ENCODE results near the gene SYCE3.

The SYCE3 gene

DNA sequence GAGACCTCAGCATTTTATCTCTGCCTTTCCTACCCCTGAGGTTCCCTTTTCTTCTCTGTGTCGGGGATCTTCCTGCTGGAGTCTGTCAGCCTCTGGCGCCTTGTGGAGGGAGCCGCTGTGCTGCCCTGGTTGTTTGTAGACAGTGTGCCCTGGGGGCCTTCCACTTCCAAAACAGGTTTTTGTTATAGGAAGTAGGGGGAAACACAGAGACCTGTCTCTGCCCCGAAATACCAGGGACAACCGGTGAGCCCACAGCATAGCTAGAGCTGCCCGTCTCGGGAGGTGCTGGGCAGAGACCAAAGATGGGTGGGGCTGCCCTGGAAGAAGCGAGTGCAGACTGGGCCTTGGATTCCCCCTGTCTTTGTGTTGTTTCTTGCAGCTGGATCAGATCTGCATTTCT is 46.7 kb downstream of the SYCE3 start:
- no peak for DNase-seq

DNA sequence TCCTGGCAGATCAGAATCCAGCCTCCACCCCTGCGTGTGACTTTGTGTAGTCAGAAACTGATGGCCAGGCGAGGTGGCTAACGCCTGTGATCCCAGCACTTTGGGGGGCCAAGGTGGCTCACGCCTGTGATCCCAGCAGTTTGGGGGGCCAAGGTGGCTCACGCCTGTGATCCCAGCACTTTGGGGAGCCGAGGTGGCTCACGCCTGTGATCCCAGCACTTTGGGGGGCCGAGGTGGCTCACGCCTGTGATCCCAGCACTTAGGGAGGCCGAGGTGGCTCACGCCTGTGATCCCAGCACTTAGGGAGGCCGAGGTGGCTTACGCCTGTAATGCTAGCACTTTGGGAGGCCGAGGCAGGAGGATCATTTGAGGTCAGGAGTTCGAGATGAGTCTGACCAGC is 49.5 kb downstream of the SYCE3 start:
- no peak for DNase-seq

DNA sequence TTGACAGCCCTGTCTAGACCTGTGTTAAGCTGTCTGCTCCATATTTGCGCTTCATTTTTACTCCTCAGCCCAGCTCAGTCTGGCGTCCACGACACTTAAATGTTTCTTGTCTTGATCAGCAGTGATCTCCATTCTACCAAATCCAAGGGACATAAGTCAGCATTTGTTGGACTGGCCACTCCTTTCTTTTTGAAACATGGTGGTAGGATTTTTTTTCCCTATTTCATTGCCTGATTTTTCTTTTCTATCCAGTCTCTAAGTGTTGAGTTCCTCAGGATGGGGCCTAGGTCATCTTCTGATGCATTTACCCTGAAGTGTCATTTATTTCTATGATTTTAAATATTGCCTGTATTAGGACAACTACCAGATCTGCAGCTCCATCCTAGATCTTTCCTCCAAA is 53.8 kb downstream of the SYCE3 start:
- DNase-seq, result no peak

DNA sequence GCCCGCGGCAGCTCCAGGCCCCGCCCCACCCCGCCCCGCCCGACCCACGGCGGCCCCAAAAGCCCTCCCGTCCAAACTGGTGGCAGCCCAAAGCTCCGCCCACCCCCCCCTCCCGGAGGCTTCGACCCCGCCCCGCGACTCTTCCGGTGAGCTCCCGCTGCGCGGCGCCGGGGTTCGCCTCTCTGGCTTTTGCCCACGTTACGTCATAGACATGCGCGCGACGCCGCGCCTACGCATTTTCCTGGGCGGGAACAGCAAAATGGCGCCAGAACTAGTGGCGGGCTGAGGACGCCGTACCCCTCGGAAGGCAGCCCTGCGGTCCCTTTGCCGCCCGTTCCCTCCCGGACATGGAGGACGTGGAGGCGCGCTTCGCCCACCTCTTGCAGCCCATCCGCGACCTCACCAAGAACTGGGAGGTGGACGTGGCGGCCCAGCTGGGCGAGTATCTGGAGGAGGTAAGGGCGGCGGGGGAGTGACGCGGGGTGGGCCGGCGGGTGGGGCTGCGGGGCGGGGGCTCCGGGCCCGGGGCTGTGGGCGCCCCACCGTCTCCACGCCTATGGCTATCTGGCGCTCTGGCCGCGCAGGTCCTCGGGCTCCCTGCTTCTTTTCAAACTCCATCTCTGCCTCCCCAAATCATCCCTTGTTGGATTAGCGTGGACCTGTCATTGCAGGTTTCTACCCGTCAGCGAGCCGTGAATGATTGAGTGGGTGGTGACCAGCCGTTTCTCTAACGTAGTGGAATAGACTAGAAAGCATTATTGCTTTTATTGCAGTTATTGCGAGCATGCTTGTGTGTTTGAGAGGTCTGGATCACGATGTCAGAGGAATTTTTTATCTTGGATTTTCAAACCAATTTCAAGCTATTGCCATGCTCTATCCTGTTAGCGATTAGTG is 54.5 kb downstream of the SYCE3 start, which contains the start of gene NCAPH2:
TSS of gene NCAPH2 (plus strand) at position 234 of the 894 bp plus-strand sequence. CDS start at position 348, 114 bp downstream.
- peak; percentile 91 to 98 for DNase-seq

DNA sequence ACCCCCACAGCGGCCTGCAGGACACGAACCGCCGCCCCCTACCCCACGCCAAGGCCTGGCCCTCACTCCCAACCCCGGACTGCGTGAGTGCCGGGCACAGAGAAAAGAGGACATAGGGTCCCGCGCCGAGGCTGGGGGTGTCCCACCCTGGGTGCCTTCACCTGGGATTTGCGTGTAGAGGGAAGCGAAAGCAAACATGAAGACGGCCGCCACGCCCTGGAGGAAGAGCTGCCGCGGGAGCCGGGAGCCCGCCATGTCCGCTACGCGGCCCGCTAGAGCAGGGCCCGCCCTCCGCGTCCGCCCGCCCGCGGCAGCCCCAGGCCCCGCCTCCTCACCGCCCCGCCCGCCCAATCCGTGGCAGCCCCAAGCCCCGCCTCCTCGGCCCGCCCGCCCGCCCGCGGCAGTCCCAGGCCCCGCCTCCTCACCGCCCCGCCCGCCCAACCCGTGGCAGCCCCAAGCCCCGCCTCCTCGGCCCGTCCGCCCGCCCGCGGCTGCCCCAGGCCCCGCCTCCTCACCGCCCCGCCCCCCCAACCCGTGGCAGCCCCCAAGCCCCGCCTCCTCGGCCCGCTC is 55.2 kb downstream of the SYCE3 start, which contains the start of gene LMF2:
TSS of gene LMF2 (minus strand) at position 282 of the 570 bp plus-strand sequence. CDS start at position 255, 27 bp downstream.
- DNase-seq, result peak in 1 of 2 experiments; percentile 91

DNA sequence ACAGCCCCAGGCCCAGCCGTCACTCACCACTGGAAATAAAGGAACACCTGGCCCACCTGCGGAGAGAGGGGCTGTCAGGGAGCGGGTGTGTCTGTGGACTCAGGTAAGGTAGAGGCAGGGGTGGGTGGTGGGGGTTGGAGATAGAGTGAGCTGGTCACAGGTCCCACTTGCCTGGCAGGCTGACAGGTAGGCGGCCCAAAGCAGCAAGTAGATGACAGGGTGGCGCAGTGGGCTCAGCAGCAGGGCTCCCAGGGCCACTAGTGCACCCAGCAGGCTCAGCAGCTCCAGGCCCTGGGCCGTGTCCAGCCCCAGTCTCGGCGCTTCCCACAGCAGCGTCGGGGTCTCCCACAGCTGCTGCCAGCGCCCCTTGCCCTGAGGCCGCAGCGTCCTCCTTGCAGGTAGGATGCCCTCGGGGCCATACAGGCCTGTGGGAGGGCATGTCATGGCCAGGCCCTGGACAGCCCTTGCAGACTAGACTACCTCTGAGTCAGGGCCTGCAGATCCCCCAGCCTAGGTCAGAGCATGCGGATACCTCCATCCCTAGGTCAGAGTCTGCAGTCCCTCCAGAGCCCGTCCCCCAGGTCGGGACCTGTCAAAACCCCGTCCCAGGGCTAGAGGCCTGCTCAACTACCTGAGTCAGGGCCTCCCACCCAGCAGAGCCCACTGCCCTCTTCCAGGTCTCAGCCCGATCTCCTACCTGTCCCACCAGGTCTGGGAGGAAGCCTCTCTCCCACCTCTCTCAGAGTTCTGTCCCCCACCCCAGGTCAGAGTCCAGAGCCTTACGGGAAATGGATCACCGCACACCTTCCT is 55.9 kb downstream of the SYCE3 start:
- DNase-seq, result no peak

DNA sequence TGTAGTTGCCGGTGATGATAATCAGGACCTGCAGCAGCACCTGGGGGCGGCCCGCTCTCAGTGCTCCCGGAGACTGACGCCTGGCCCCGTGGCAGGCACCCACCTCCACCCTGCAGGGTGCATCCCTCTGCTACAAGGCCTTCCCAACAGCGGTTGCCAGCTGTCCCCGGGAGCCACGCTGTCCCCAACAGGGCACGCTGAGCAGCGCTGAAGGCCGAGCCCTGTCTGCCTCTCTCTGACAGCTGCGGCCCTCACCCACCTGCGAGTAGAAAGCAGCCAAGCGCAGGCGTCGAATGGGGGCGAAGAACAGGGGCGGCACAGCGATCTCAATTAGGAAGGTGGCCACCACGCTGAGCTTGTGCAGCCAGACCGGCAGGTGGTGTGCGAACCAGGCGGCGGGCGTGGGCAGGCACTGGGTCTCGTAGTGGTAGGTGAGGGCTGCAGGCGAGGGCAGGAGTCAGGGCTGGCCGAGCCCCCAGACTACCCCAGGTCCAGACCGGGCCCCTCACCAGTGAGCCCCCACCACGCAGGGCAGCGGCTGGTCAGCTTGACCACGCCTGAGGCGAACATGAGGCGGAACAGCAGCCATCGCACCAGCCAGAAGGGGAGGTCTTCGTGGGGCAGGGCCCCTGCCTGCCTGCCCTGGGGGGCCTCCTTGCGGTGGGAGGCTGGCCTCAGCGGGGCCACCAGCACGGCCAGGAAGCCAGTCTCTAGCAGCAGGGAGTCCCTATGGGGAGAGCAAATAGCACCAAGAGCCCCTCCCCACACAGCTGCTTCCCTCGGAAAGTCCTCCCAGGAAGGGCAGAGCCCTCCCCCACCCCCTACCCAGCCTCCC is 56.7 kb downstream of the SYCE3 start:
- DNase-seq, result no peak

DNA sequence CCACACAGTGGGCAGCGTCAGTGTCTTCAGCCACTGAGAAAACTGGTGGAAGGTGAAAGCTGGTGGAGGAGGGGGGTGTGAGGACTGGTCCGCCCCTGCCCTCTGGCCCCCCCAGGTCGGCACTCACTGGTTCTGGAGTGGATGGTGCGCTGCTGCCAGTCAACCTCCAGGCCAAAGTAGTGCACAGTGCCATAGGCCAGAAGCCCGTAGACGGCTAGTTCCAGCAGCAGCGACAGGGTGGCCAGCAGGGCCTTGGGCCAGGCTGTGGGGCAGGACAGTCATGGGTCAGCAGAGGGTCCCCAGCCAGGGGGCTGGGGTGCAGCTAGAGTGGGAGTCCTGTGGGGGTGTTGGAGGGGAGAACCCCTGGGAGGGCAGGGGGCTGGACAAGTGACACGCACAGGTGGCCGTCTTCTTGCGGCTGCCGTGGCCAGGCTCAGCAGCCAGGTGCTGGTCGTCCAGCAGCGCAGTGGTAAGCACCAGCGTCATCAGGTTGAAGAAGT is 57.4 kb downstream of the SYCE3 start:
- no peak for DNase-seq

DNA sequence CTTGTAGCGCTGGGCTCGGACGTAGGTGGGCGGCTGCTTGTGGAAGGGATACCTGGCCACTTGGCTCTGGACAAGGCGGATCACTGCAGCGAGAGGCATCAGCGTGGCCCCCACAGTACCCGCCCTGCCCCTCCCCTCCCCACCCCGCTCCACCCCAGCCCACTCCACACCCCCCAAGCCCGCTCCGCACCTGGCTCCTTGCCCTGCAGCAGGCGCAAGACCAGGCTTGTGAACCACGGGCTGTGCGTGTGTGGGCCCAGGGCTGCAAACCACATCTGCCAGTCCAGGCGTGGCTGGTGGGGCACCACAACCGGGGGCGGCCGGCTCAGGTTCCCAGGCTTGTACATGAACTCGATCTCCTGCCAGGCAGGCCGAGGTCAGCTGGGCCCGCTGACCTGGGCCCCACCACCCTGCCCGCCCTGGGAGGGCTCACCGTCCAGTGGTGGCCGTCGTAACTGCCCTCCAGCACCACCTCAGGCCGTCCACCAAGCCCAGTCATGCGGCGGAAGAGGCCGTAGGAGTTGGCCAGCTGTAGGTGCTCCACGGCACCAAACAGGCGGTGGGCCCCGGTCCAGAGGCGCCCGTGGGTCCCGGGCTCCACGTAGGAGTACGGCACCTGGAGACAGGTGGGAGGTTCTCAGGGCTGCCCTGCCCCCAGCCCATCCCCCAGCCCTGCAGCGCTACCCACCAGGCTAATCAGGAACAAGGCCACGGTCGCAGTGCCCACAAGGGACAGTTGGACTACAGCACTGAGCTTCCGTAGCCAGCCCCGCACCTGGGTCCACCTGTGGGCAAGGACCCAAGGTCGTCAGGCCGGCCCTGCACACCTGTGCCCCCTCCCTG is 58.1 kb downstream of the SYCE3 start:
- no peak for DNase-seq

DNA sequence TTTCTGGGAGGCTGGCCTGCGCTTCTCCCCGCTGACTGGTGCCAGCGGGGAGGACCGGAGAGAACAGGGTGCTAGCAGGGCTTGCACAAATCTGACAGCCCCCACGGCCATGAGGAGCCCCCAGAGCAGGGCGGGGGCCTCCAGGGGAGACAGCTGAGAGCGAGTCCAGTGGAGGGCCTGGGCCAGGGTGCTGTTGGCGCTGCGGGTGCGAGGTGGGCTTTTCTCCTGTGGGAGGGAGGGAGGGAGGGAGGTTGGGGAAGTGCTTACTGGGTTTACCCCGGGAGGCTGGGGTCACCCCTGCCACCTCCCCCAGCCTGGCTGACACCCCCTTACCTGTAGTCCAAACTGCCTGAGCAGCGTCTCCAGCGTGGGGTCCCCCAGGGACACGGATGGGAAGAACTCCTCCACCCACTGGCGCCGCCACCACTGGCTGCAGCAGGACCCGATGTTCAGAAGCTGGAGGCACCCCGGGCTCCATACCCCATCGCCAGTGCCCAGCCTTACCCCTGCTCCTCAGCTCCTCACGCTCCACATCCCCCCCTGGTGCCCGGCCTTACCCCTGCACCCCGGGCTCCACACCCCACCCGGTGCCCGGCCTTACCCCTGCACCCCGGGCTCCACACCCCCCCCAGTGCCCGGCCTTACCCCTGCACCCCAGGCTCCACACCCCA is 59.1 kb downstream of the SYCE3 start:
- DNase-seq, result no peak

DNA sequence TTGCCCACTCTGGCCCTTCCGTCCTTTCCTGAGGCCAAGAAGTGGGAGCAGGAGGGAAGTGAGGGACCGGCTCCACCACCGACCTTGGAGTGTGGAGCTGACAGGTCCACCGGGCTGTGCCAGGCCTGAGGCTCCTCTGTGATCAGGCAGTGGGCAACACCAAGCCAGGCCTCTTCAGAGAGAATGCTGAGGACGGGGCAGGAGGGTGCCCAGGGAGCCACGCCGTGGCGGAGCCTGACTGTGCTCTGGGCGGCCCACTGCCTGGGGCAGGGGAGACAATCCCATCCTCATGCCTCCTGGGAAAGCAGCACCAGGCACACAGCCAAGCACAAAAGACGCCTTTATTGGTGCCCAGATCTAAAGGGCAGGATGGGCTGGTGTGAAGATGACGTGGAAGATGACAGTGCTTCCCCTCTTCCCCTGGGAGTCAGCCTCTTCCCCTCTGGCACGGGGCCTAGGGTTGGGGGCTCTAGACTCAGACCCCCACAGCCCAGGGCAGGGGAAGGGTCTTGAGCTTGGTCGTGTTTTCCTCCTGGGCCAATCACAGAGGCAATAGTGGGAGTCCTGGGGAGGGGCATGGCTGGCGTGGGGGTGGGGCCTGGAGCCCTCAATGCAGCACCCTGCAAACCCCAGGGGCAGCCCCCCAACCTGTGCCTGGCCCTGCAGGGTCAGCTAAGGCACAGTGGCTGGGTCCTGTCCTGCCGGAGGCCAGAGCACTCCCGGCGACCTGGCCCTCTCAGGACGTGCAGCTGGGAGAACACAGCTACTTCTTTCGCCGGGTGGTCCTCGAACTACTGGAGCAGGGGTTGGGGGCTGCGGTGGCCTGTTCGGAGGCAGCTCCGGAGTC is 59.9 kb downstream of the SYCE3 start:
- DNase-seq, result no peak

DNA sequence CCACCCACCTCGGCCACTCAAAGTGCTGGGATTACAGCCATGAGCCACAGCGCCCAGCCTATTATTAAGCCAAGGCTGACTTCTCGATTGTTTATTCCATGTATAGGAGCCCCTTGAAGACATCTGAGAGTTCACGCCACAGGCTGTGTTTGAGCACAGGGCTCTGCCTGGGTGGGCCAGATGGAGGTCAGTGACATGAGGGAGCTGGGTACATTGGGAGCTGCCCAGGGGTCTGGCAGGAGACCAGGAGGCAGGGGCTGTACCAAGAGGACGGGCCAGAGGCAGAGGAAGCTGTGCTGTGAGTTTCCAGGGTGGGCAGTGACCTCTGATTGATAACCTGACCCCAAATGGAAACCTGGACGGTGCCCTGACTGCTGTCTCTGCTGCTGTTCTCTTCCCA is 60.6 kb downstream of the SYCE3 start:
- DNase-seq, result no peak

Measured in NCI-H446 (cell line).